GM19397 (cell line): ENCODE results near the gene NRL.
A peak's percentile ranks its signal among the peaks of the same experiment; 100 is the strongest.
"Not testable (repeated sequence)": the region's sequence is repeated elsewhere in the genome, so short reads cannot be mapped to it uniquely, and the experiment has no call there.

Experiments
- ATAC-seq: cut with Tn5 transposase; IDR thresholded peaks from one replicate; pipeline ENCODE4 v1.9.1; 2021; ENCODE audit warnings: mild to moderate bottlenecking, moderate library complexity; ENCODE audit not compliant: unreplicated experiment

NRL gene

GRCh38 chr14:24054646-24055045 lies 60.1 kb downstream of the NRL start:
- no peak for ATAC-seq

- ATAC-seq = no peak
These were observed 60.5 kb downstream of the NRL start for GRCh38 chr14:24054324-24054641.

DNA sequence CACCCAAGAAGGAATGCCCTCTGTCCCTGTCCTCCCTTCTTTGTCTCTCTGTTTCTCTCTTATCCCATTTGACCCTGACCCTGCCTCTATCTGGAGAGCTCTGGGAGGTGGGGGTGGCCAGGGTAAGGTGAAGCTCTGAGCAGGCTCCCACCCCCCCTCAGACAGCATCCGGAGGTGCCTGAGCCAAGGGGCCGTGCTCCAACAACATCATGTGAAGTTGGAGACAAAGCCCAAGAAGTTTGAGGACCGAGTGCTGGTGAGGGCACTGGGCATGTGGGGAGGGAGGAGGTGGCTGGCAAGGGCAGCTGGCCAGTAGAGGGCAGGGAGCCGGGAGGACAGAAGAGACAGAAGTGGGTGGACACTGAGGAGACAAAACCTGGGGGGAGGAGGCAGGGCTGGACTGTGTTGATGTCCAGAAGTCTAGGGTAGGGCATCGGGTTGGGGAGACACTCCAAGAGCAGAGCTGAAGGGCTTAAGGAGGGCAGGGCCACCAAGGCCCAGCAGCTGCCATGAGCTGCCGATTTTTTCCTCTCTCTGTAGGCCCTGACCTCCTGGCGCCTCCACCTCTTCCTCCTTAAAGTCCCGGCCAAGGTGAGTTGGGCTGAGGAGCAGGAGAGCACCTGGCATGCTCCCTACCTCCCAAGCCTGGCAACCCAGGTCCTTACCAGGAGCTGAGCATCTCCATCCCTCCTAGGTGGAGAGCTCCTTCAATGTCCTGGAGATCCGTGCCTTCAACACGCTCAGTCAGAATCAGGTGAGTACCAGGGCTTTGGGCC lies 61.0 kb downstream of the NRL start:
- no peak for ATAC-seq

DNA sequence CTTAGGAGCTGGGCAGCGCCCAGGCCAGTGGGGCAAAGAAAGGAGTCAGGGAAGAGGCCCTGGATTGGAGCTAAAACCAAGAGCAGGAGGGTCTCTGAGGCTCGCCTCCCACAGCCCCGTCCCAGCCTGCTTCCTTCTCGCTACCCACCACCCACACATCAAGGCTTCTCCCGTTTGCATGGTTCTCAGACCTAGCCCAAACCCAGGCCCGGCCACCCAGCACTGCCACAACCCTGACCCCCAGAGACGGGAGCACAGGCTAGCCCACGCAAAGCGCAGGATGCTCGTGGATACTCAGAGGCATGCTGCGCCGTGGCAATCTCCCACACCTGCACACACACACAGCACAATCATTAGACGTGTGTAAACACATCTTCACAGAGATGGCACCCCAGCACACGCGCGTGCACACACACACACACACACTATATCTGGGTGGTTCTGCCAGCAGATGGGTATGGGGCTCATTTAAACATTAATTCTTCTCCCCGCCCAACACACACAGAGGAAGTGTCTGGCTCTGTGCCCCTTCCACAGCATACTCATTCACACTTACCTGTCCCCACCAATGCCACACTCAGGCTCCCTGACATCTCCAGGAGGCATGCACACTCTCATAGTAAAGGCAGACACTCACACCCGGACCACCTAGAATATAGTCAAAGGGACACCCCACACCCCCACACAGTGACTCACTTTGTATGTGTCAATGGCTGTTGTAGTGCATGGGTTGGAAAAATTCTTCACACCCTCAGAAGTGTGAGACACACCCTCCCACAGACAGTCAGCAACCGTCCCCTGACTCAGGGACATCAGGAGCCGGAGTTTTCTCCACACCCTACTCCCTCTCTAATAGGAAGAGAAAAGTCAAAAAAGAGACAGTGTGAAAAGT lies 61.8 kb downstream of the NRL start:
- ATAC-seq = no peak

DNA sequence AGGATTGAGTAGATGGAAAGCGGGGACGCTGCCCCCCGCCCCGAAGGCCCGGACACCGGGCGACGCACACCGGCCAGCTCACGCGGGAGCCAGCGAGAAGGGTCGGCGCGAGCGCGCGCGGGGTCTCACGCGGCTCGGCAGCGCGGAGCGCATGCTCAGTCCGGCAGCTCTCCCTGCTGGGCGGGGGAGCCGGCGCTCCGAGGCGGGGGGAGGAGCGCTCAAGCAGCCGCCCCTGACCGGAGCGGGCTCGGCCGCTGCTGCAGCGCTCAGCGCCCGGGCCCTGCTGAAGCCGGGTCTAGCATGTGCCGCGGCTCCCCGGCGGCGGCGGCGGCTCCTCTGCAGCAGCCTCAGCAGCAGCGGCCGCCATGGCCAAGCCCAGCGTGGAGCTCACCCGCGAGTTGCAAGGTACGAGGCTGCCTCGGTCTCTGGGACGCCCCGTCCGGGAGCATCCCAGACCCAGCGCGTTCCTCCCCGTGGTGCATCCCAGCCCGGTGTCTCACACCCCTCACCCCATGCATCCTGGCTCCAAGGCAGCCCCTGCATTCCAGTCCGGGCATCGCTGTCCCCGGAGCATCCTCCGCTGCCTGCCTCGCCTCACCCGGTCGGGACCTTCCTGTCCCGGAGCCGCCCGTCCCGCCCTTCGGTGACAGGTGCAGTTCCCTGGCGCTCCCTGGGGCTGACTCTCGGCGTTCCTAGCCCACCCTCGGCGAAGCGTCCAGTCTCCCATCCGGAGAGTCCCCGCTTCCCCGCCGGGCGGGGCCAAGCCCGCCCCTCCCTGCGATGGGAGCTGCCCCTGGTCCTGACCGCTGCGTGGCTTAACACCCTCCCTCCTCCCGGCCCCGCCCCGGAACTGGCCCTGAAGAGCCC lies 62.7 kb downstream of the NRL start, which contains the start of gene CARMIL3:
TSS of gene CARMIL3 (plus strand) at position 221 of the 867 bp plus-strand sequence. CDS start at position 366, 145 bp downstream.
- ATAC-seq = peak; percentile 77

DNA sequence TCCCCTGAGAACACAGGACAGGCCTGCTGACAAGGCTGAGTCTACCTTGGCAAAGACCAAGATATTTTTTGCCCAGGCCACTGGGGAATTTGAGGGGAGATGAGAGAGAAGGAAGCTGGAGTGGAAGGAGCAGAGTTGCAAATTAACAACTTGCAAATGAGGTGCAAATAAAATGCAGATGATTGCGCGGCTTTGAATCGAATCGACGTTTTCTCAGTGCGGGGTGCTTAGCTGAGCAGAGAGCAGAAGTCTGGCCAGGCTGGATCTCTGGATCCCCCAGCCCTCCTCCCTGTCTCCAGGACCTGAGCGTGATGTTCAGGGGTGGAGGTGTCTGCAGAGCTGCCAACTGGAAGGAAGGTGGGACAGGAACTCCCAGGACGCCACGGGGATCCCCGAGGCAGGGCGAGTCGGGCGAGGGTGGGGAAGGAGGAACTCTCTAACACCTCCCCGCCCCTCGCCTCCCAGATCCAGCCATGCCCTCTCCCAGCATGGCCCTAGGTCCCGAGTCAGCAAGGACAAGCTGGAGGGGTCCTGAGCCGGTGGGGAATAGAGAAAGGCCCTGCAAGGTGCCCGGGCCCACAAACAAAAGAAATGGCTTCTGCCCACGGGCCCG lies 63.5 kb downstream of the NRL start:
- ATAC-seq = peak; percentile 14

- not testable (repeated sequence) for ATAC-seq
These were observed 64.0 kb downstream of the NRL start for GRCh38 chr14:24050753-24051152.

DNA sequence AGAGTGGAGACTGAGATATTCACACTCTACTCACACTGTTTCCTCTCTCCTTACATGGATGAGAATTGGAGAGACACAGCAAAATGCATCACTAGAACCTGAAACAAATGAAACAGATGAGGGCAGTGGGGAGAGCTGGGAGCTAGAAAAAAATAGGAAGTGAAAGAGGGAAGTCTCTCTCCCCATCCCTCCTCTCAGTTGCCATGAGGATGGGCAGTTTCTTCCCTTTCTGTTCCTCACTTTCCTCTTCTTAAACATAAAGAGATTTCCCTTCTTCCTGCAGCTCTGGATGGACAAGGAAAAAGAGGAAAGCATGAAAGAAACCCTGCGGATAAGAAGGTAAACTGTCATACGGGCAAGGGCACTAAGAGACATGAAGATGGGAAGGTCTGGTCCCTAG lies 65.7 kb downstream of the NRL start:
- not testable (repeated sequence) for ATAC-seq

- no peak for ATAC-seq
These were observed 72.0 kb downstream of the NRL start for GRCh38 chr14:24042746-24043145.

GRCh38 chr14:24040692-24041091 lies 74.1 kb downstream of the NRL start:
- no peak for ATAC-seq

DNA sequence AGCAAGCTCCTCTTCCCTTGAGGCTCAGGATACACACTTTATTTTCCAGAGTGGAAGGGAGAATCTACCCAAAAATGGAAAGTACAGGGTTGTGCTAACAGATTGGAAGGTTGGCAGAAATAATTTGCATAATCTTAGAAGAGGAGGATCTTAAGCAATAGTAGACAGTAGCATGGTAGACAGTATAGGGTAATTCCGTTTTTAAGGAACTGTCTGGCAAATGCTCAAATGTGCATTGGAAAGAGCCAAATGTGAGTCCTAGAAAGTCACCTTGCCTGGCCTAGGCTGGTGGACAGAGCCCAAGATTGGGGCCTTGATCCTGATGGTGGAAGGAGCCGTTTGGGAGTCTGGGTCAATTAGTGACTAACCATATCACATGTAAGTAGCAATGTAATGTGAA lies 76.1 kb downstream of the NRL start:
- ATAC-seq = no peak

GRCh38 chr14:24037658-24038037 lies 77.1 kb downstream of the NRL start:
- ATAC-seq = no peak

DNA sequence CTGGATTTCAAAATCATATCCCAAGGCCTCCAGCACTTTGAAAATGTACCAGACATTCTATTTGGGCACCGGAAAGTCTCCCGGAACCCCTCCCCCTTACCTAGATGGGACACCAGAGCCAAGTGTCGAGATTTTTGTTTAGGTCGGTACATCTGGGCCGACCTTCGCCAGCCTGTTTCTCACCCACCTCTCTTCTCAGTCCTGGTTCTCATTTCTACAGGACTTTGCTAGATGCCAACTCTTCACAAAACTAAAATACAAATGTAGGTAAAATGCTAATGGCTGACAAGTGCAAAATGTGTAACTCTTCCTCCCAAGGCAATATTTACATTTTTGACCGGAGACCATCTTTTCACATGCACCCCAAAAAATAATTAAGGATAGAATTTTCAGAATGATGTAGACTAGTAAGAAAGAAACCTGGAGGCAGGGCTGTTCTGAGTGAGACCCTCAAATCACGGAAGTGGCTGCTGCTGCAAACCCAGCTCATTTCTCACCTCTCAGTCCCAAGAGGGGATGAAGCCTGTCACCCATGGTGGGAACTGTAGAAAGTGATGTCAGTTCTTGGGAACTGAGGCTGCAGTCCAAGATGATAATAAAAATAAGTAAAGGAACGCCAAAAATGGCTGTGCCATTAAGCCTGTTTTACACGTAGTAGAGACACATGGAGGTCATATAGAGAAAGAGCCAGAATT lies 77.6 kb downstream of the NRL start:
- ATAC-seq = not testable (repeated sequence)

- ATAC-seq = peak; percentile 77
These were observed 78.4 kb downstream of the NRL start for GRCh38 chr14:24036169-24036962.

DNA sequence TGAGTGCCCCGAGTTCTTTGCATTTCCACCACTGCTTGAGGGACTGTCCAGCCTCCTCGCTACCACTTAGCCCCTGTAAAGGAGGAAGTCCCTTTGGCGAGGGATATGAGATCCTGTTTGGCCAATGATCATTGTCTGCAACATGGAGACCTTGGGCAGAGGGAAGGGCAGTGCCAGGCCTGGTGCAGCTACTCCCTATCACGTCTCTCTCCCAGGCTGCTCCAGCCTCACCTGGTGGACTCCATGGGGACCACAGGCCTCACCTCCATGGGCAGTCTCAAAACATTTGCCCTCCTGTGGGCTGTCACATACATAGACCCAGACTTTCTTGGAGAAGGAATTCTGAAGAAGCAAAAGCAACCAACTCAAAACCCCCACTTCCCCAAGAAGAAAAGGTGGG lies 79.0 kb downstream of the NRL start:
- ATAC-seq = peak; percentile 16

- ATAC-seq = no peak
These were observed 81.9 kb downstream of the NRL start for GRCh38 chr14:24032727-24033418.

DNA sequence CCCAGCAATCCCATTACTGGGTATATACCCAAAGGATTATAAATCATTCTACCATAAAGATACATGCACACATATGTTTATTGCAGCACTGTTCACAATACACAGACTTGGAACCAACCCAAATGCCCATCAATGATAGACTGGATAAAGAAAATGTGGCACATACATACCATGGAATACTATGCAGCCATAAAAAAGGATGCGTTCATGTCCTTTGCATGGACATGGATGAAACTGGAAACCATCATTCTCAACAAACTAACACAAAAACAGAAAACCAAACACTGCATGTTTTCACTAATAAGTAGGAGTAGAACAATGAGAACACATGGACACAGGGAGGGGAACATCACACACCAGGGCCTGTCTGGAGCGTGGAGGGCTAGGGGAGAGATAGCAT lies 83.4 kb downstream of the NRL start:
- ATAC-seq = not testable (repeated sequence)

GRCh38 chr14:24029687-24030086 lies 85.1 kb downstream of the NRL start:
- not testable (repeated sequence) for ATAC-seq
